Mesendoderm (in vitro differentiated cells): ENCODE results near the gene THBS1.

ENCODE experiments used
- DNase-seq: peaks from one replicate; pipeline ENCODE4 v3.0.0; 2013
- H2AK5ac ChIP-seq: 2 replicates; pipeline ENCODE4 v1.6.1; 2013; ENCODE audit warnings: low read length, inconsistent platforms
- H2BK120ac ChIP-seq: 2 replicates; pipeline ENCODE4 v1.6.1; 2013; ENCODE audit warnings: low read depth, mild to moderate bottlenecking, low read length, moderate library complexity, mixed read lengths
- H2BK15ac ChIP-seq: replicated peaks from 2 replicates; pipeline ENCODE4 v1.6.1; 2013; ENCODE audit warnings: low read depth, mild to moderate bottlenecking, moderate library complexity
- H2BK5ac ChIP-seq: 2 replicates; pipeline ENCODE4 v1.6.1; 2013; ENCODE audit warnings: low read length, inconsistent platforms
- H3K18ac ChIP-seq: 2 replicates; pipeline ENCODE4 v1.6.1; 2013; ENCODE audit warnings: mild to moderate bottlenecking, low read length, mixed read lengths
- H3K23ac ChIP-seq: one replicate; pipeline ENCODE4 v1.6.1; 2013; ENCODE audit warnings: low read length
- H3K27ac ChIP-seq: 2 replicates; pipeline ENCODE4 v1.5.1; 2013; ENCODE audit warnings: low read depth, mild to moderate bottlenecking, inconsistent platforms, low read length, moderate library complexity
- H3K27me3 ChIP-seq: 2 replicates; pipeline ENCODE4 v1.6.1; 2013; ENCODE audit warnings: low read length, control low read depth, mild to moderate bottlenecking, inconsistent platforms; ENCODE audit not compliant: insufficient read depth, poor library complexity
- H3K36me3 ChIP-seq: 2 replicates; pipeline ENCODE4 v1.6.1; 2013; ENCODE audit warnings: low read length, inconsistent platforms; ENCODE audit not compliant: control insufficient read depth, insufficient read depth
- H3K4ac ChIP-seq: one replicate; pipeline ENCODE4 v1.6.1; 2013; ENCODE audit warnings: low read depth, mild to moderate bottlenecking, low read length, moderate library complexity
- H3K4me1 ChIP-seq: 2 replicates; pipeline ENCODE4 v1.6.1; 2013; ENCODE audit warnings: low read depth, low read length, inconsistent platforms; ENCODE audit not compliant: control insufficient read depth
- H3K4me2 ChIP-seq: 2 replicates; pipeline ENCODE4 v1.6.1; 2013; ENCODE audit warnings: low read length
- H3K4me3 ChIP-seq: 2 replicates; pipeline ENCODE4 v1.5.1; 2013; ENCODE audit warnings: mild to moderate bottlenecking, low read length
- H3K56ac ChIP-seq: one replicate; pipeline ENCODE4 v1.6.1; 2013; ENCODE audit warnings: low read length
- H3K79me1 ChIP-seq: 2 replicates; pipeline ENCODE4 v1.6.1; 2013; ENCODE audit warnings: low read length, inconsistent platforms
- H3K79me2 ChIP-seq: 2 replicates; pipeline ENCODE4 v1.6.1; 2013; ENCODE audit warnings: mild to moderate bottlenecking, low read length; ENCODE audit not compliant: control insufficient read depth, insufficient read depth
- H3K9ac ChIP-seq: 2 replicates; pipeline ENCODE4 v1.6.1; 2013; ENCODE audit warnings: low read length, inconsistent platforms
- H4K5ac ChIP-seq: one replicate; pipeline ENCODE4 v1.6.1; 2013; ENCODE audit warnings: low read length
- H4K8ac ChIP-seq: one replicate; pipeline ENCODE4 v1.6.1; 2013; ENCODE audit warnings: low read depth, mild to moderate bottlenecking, control low read depth, low read length, moderate library complexity
- WGBS: extraction: QIAGEN DNeasy Blood & Tissue Kit; methylation state at CpG from one replicate; pipeline ENCODE4 v1.1.7; 2013; ENCODE audit warnings: low lambda C conversion rate, missing lambda C conversion rate; ENCODE audit not compliant: insufficient coverage; ENCODE audit errors: extremely low coverage; 5-methylcytosine and 5-hydroxymethylcytosine counted together

THBS1 gene

GRCh38 chr15:39591896-39592315, 11.0 kb downstream of the THBS1 start:
- Histone ChIP-seq H4K5ac (no peak overlapping the region), H2BK5ac (no peak overlapping the region), H3K9ac (no peak overlapping the region), H3K23ac (no peak overlapping the region), H2AK5ac (no peak overlapping the region), H2BK15ac (no peak overlapping the region), H4K8ac (no peak overlapping the region), H3K4ac (no peak overlapping the region), H3K18ac (no peak overlapping the region), H3K79me1 (no peaks in the 10 kb centered on the region), H3K79me2 (no peaks in the 10 kb centered on the region), H3K4me1 (no peaks in the 10 kb centered on the region), H3K4me3 (no peak overlapping the region), H3K27ac (no peak overlapping the region), H3K36me3 (peaks cover 13% of the 10 kb centered on the region), H3K27me3 (no peaks in the 10 kb centered on the region), H3K56ac (no peak overlapping the region), H3K4me2 (no peak overlapping the region), H2BK120ac (no peak overlapping the region)
- DNase-seq: no peak
- no CpG with 5 or more reads among the region's 2 CpGs for WGBS

- Histone ChIP-seq H3K9ac (no peak overlapping the region), H3K36me3 (peaks cover 13% of the 10 kb centered on the region), H3K27ac (no peak overlapping the region), H2BK120ac (no peak overlapping the region), H3K27me3 (no peaks in the 10 kb centered on the region), H2BK5ac (no peak overlapping the region), H4K5ac (no peak overlapping the region), H4K8ac (no peak overlapping the region), H2BK15ac (no peak overlapping the region), H3K4me2 (no peak overlapping the region), H3K4me3 (no peak overlapping the region), H3K23ac (no peak overlapping the region), H2AK5ac (no peak overlapping the region), H3K4ac (no peak overlapping the region), H3K4me1 (no peaks in the 10 kb centered on the region), H3K18ac (no peak overlapping the region), H3K56ac (no peak overlapping the region), H3K79me2 (no peaks in the 10 kb centered on the region), H3K79me1 (no peaks in the 10 kb centered on the region)
- no peak for DNase-seq
- no CpG with 5 or more reads among the region's 6 CpGs for WGBS
Observed at GRCh38 chr15:39592500-39592899, 11.6 kb downstream of the THBS1 start.

- Histone ChIP-seq H2BK120ac (no peak overlapping the region), H3K79me1 (no peaks in the 10 kb centered on the region), H3K79me2 (no peaks in the 10 kb centered on the region), H2BK5ac (no peak overlapping the region), H4K8ac (no peak overlapping the region), H3K27ac (no peak overlapping the region), H2AK5ac (no peak overlapping the region), H3K23ac (no peak overlapping the region), H3K18ac (no peak overlapping the region), H4K5ac (no peak overlapping the region), H3K9ac (no peak overlapping the region), H3K4me2 (no peak overlapping the region), H2BK15ac (no peak overlapping the region), H3K4me3 (no peak overlapping the region), H3K56ac (no peak overlapping the region), H3K27me3 (no peaks in the 10 kb centered on the region), H3K4ac (no peak overlapping the region), H3K4me1 (no peaks in the 10 kb centered on the region), H3K36me3 (peaks cover 13% of the 10 kb centered on the region)
- no peak for DNase-seq
- no CpG with 5 or more reads among the region's 15 CpGs for WGBS
Observed at GRCh38 chr15:39593071-39593655, 12.3 kb downstream of the THBS1 start.

GRCh38 chr15:39593656-39594445, 13.0 kb downstream of the THBS1 start:
- no peaks in the 10 kb centered on the region for H3K27me3 ChIP-seq
- H3K9ac ChIP-seq: no peak overlapping the region
- no peak overlapping the region for H2BK15ac ChIP-seq
- H3K79me1 ChIP-seq: no peaks in the 10 kb centered on the region
- no peaks in the 10 kb centered on the region for H3K79me2 ChIP-seq
- H3K36me3 ChIP-seq: peaks cover 9% of the 10 kb centered on the region
- no peak overlapping the region for H3K27ac ChIP-seq
- H3K4me1 ChIP-seq: no peaks in the 10 kb centered on the region
- no peak overlapping the region for H3K23ac ChIP-seq
- DNase-seq: no peak
- no CpG with 5 or more reads among the region's 7 CpGs for WGBS
- no peak overlapping the region for H4K5ac ChIP-seq
- no peak overlapping the region for H4K8ac ChIP-seq
- no peak overlapping the region for H3K4ac ChIP-seq
- no peak overlapping the region for H3K4me3 ChIP-seq
- no peak overlapping the region for H2AK5ac ChIP-seq
- H3K18ac ChIP-seq: no peak overlapping the region
- no peak overlapping the region for H3K56ac ChIP-seq
- no peak overlapping the region for H3K4me2 ChIP-seq
- no peak overlapping the region for H2BK120ac ChIP-seq
- H2BK5ac ChIP-seq: no peak overlapping the region

- DNase-seq: no peak
- Histone ChIP-seq H2BK120ac (no peak overlapping the region), H3K36me3 (peaks cover 7% of the 10 kb centered on the region), H3K4me1 (no peaks in the 10 kb centered on the region), H3K79me1 (no peaks in the 10 kb centered on the region), H3K23ac (no peak overlapping the region), H2BK5ac (no peak overlapping the region), H3K4me3 (no peak overlapping the region), H3K4ac (no peak overlapping the region), H4K8ac (no peak overlapping the region), H3K27me3 (no peaks in the 10 kb centered on the region), H3K79me2 (no peaks in the 10 kb centered on the region), H3K9ac (no peak overlapping the region), H2AK5ac (no peak overlapping the region), H3K4me2 (no peak overlapping the region), H3K27ac (no peak overlapping the region), H4K5ac (no peak overlapping the region), H2BK15ac (no peak overlapping the region), H3K56ac (no peak overlapping the region), H3K18ac (no peak overlapping the region)
- WGBS: no CpG with 5 or more reads among the region's 5 CpGs
Observed at GRCh38 chr15:39594446-39595337, 13.8 kb downstream of the THBS1 start.
